Right atrium auricular region (tissue), 2 donors: ENCODE measurements around the gene AMPD2. TPM values are rescaled to one million over a fixed set of nuclear protein-coding genes. Genes with fewer than 3 reads are reported as not detected.
A peak's percentile ranks its signal among the peaks of the same experiment; 100 is the strongest.

Experiments used
- DNase-seq: peaks from one replicate; pipeline ENCODE4 v3.0.0-alpha.2; 2019; ENCODE audit warnings: low spot score
- H3K27ac ChIP-seq, 2 donors: fragments of 200-600 bp; sonication (generic); 1 replicate in 1 of 2; 2 replicates in 1 of 2; pipeline ENCODE4 v1.5.1; 2016 to 2019
- H3K27me3 ChIP-seq, 2 donors: fragments of 200-600 bp; sonication (generic); one replicate each; pipeline versions ENCODE4 v1.5.1 to v1.6.0; 2017 to 2019
- H3K36me3 ChIP-seq: fragments of 200-600 bp; sonication (generic); one replicate; pipeline ENCODE4 v1.5.1; 2016
- H3K4me1 ChIP-seq, 2 donors: fragments of 200-600 bp; sonication (generic); one replicate each; pipeline versions ENCODE4 v1.5.1 to v1.6.0; 2017 to 2019
- H3K4me3 ChIP-seq, 2 donors: fragments of 200-600 bp; sonication (generic); 1 replicate in 1 of 2; 2 replicates in 1 of 2; pipeline ENCODE4 v1.5.1; 2017 to 2019; ENCODE audit warnings: mild to moderate bottlenecking in 1 of 2, moderate library complexity in 1 of 2
- H3K9me3 ChIP-seq, 2 donors: fragments of 200-600 bp; sonication (generic); one replicate each; pipeline ENCODE4 v1.5.1; 2019
- CTCF ChIP-seq, 2 donors: fragments of 200-600 bp; sonication (generic); IDR thresholded peaks; one replicate each; pipeline ENCODE4 v1.5.1; 2019; ENCODE audit warnings: antibody characterized with exemption in 2 of 2
- total RNA-seq, 2 donors: library from RNA; depleted of rRNA; stranded (reverse); fragments of >200 nt; gene quantifications; one replicate each; pipeline ENCODE4 v1.1.0, GENCODE V29; 2016

Gene AMPD2
- total RNA-seq, 2 donors from 2014 or later = 16.1 to 17.9 TPM

- H3K36me3 ChIP-seq = peaks cover 36% of the 10 kb centered on the region
These were observed 9.9 kb downstream of the AMPD2 start for GRCh38 chr1:109629372-109630030.

GRCh38 chr1:109630081-109630897 is 10.7 kb downstream of the AMPD2 start:
- Histone ChIP-seq H3K27ac (no peak overlapping the region), H3K4me3 (no peak overlapping the region), H3K36me3 (peaks cover 36% of the 10 kb centered on the region), H3K9me3 (no peaks in the 10 kb centered on the region), H3K4me1 (peaks cover 0 to 2% of the 10 kb centered on the region in 2 donors), H3K27me3 (no peaks in the 10 kb centered on the region)
- peak; percentile 50 for DNase-seq
- TF ChIP-seq CTCF (IDR thresholded peaks at IDR 0.05) = peak; percentile 51 to 66

More at GRCh38 chr1:109629372-109630030, 9.9 kb downstream of the AMPD2 start:
- Histone ChIP-seq H3K9me3 (no peaks in the 10 kb centered on the region), H3K4me1 (peaks cover 0 to 6% of the 10 kb centered on the region in 2 donors), H3K27me3 (no peaks in the 10 kb centered on the region), H3K27ac (no peak overlapping the region), H3K4me3 (no peak overlapping the region)
- no peak for TF ChIP-seq CTCF (IDR thresholded peaks at IDR 0.05)
- DNase-seq = peak; percentile 52

GRCh38 chr1:109630898-109631512 is 11.4 kb downstream of the AMPD2 start:
- peaks cover 36% of the 10 kb centered on the region for H3K36me3 ChIP-seq
- no peak for TF ChIP-seq CTCF (IDR thresholded peaks at IDR 0.05)
- DNase-seq = peak; percentile 54
- no peak overlapping the region for H3K27ac ChIP-seq
- no peaks in the 10 kb centered on the region for H3K27me3 ChIP-seq
- H3K9me3 ChIP-seq = no peaks in the 10 kb centered on the region
- H3K4me1 ChIP-seq = peaks cover 0 to 7% of the 10 kb centered on the region in 2 donors
- H3K4me3 ChIP-seq = no peak overlapping the region

DNA sequence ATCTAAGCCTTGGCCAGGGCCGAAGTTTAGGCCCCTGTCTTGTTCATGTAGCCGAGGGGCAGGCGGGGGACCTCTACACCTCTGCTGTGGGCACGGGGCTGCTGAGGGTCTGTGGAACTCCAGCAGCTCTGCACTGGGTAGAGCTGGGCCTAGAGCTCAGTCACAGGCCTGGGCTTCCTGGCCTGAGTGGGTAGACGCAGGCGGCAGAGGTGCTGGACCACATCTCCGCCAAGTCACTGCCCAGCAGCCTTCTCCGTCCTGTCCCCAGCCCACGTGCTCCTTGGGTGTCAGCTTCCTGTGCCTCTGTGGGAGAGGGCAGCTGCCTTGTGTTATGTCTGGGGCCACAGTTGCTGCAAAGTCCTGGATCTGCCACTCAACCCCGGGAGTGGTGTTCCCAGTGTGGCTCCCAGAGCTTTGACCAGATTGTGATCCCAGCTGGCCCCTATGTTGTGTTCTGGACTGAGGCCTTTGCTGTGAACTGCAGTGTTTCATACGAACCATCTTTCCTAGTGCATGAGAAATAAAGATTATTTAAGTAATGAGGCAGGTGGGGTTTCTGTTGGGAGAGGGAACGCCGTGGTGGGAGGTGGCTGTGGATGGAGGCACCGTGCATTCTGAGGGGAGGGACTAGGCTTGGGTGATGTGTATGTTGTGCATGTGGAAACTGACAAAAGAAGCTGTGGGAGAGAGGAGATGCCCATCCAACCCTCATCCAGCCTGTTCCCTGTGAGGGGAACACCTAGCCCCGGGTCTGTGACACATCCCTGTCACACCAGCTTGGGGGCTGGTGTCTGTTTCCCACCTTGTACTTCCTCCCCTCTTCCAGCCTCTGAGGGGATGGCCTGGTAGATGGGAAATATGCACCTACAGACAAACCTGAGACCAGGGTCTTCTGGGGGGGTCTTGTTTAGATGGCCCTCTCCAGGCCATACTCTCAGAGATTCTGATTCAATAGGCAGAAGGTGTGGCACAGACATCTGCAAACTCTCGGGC is 12.2 kb downstream of the AMPD2 start:
- TF ChIP-seq CTCF (IDR thresholded peaks at IDR 0.05) = no peak
- Histone ChIP-seq H3K27ac (no peak overlapping the region), H3K36me3 (peaks cover 34% of the 10 kb centered on the region), H3K4me1 (peaks cover 0 to 15% of the 10 kb centered on the region in 2 donors), H3K4me3 (no peak overlapping the region), H3K9me3 (no peaks in the 10 kb centered on the region), H3K27me3 (no peaks in the 10 kb centered on the region)
- peak; percentile 50 for DNase-seq
